ENCODE results near the gene TK1.

GRCh38 chr17:78211032-78211431 is 24.2 kb upstream of the TK1 start:
- no peak for TF ChIP-seq CTCF (IDR thresholded peaks at IDR 0.05; ENCODE audit: insufficient read depth, low read length)
- TF ChIP-seq, protein P1, sequence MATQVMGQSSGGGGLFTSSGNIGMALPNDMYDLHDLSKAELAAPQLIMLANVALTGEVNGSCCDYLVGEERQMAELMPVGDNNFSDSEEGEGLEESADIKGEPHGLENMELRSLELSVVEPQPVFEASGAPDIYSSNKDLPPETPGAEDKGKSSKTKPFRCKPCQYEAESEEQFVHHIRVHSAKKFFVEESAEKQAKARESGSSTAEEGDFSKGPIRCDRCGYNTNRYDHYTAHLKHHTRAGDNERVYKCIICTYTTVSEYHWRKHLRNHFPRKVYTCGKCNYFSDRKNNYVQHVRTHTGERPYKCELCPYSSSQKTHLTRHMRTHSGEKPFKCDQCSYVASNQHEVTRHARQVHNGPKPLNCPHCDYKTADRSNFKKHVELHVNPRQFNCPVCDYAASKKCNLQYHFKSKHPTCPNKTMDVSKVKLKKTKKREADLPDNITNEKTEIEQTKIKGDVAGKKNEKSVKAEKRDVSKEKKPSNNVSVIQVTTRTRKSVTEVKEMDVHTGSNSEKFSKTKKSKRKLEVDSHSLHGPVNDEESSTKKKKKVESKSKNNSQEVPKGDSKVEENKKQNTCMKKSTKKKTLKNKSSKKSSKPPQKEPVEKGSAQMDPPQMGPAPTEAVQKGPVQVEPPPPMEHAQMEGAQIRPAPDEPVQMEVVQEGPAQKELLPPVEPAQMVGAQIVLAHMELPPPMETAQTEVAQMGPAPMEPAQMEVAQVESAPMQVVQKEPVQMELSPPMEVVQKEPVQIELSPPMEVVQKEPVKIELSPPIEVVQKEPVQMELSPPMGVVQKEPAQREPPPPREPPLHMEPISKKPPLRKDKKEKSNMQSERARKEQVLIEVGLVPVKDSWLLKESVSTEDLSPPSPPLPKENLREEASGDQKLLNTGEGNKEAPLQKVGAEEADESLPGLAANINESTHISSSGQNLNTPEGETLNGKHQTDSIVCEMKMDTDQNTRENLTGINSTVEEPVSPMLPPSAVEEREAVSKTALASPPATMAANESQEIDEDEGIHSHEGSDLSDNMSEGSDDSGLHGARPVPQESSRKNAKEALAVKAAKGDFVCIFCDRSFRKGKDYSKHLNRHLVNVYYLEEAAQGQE (IDR thresholded peaks at IDR 0.05; ENCODE audit: insufficient replicate concordance, low read depth): no peak
